KOPT-K1 (cell line): ENCODE results near the gene PFN3.

Source experiments
- H3K27ac ChIP-seq: fragments of 200-600 bp; sonication (generic); 2 replicates; pipeline ENCODE4 v1.5.1; 2016; ENCODE audit warnings: antibody characterized with exemption, mild to moderate bottlenecking, low read depth, low read length; ENCODE audit not compliant: poor library complexity, severe bottlenecking
- H3K36me3 ChIP-seq: fragments of 200-600 bp; sonication (generic); 2 replicates; pipeline ENCODE4 v1.5.1; 2017; ENCODE audit warnings: antibody characterized with exemption, mild to moderate bottlenecking, low read length, moderate library complexity; ENCODE audit not compliant: insufficient read depth
- H3K9me3 ChIP-seq: fragments of 200-600 bp; sonication (generic); 2 replicates; pipeline ENCODE4 v1.5.1; 2017; ENCODE audit warnings: antibody characterized with exemption, low read length, mild to moderate bottlenecking; ENCODE audit not compliant: insufficient read depth, poor library complexity, severe bottlenecking

Gene PFN3

GRCh38 chr5:177431317-177432142 lies 31.1 kb upstream of the PFN3 start:
- H3K36me3 ChIP-seq = peaks cover 63% of the 10 kb centered on the region
- peak overlapping the region; percentile 89 for H3K27ac ChIP-seq
- H3K9me3 ChIP-seq = no peaks in the 10 kb centered on the region

- Histone ChIP-seq H3K27ac (peak overlapping the region; percentile 89), H3K36me3 (peaks cover 57% of the 10 kb centered on the region)
Measured at GRCh38 chr5:177430972-177431316, 30.5 kb upstream of the PFN3 start.

GRCh38 chr5:177430140-177430951 lies 29.9 kb upstream of the PFN3 start:
- Histone ChIP-seq H3K36me3 (peaks cover 51% of the 10 kb centered on the region), H3K27ac (peak overlapping the region; percentile 89)

More at GRCh38 chr5:177430972-177431316, 30.5 kb upstream of the PFN3 start:
- H3K9me3 ChIP-seq = no peaks in the 10 kb centered on the region

GRCh38 chr5:177429248-177430040 lies 29.0 kb upstream of the PFN3 start:
- Histone ChIP-seq H3K9me3 (no peaks in the 10 kb centered on the region), H3K27ac (peak overlapping the region; percentile 89), H3K36me3 (peaks cover 42% of the 10 kb centered on the region)

More at GRCh38 chr5:177430140-177430951, 29.9 kb upstream of the PFN3 start:
- no peaks in the 10 kb centered on the region for H3K9me3 ChIP-seq

- peaks cover 35% of the 10 kb centered on the region for H3K36me3 ChIP-seq
- peak overlapping the region; percentile 89 for H3K27ac ChIP-seq
- no peaks in the 10 kb centered on the region for H3K9me3 ChIP-seq
Measured at GRCh38 chr5:177428574-177429217, 28.2 kb upstream of the PFN3 start.

- H3K27ac ChIP-seq = peak overlapping the region; percentile 89
Measured at GRCh38 chr5:177427919-177428573, 27.6 kb upstream of the PFN3 start.

GRCh38 chr5:177427211-177427822 lies 26.9 kb upstream of the PFN3 start:
- Histone ChIP-seq H3K36me3 (peaks cover 21% of the 10 kb centered on the region), H3K9me3 (no peaks in the 10 kb centered on the region), H3K27ac (peak overlapping the region; percentile 89)

More at GRCh38 chr5:177427919-177428573, 27.6 kb upstream of the PFN3 start:
- H3K36me3 ChIP-seq = peaks cover 28% of the 10 kb centered on the region
- no peaks in the 10 kb centered on the region for H3K9me3 ChIP-seq

- H3K36me3 ChIP-seq = peaks cover 17% of the 10 kb centered on the region; the same call in 1 of the 2 replicates
- H3K27ac ChIP-seq = peak within 1 kb of the TSS; percentile 89
- H3K9me3 ChIP-seq = no peaks in the 10 kb centered on the region
Measured at GRCh38 chr5:177426566-177427210, 26.2 kb upstream of the PFN3 start, which contains the start of gene GRK6. GRK6 (plus strand) TSS chr5:177426676; CDS start chr5:177426846, 170 bp downstream.

- no peaks in the 10 kb centered on the region for H3K9me3 ChIP-seq
- peak overlapping the region; percentile 73 for H3K27ac ChIP-seq
- H3K36me3 ChIP-seq = peaks cover 17% of the 10 kb centered on the region; the same call in 1 of the 2 replicates
Measured at GRCh38 chr5:177425801-177426565, 25.5 kb upstream of the PFN3 start.

- H3K36me3 ChIP-seq = peaks cover 13% of the 10 kb centered on the region; the same call in 1 of the 2 replicates
- no peaks in the 10 kb centered on the region for H3K9me3 ChIP-seq
- H3K27ac ChIP-seq = peak overlapping the region; percentile 73
Measured at GRCh38 chr5:177425196-177425800, 24.8 kb upstream of the PFN3 start.

GRCh38 chr5:177423671-177424070 lies 23.2 kb upstream of the PFN3 start:
- Histone ChIP-seq H3K9me3 (no peaks in the 10 kb centered on the region), H3K36me3 (peaks cover 5% of the 10 kb centered on the region; the same call in 1 of the 2 replicates), H3K27ac (no peak overlapping the region)

- Histone ChIP-seq H3K36me3 (no peaks in the 10 kb centered on the region), H3K27ac (no peak overlapping the region)
Measured at GRCh38 chr5:177421062-177421798, 20.8 kb upstream of the PFN3 start.

More at GRCh38 chr5:177421062-177421798, 20.8 kb upstream of the PFN3 start:
- no peaks in the 10 kb centered on the region for H3K9me3 ChIP-seq
